Sigmoid colon (tissue), 3 donors: Measurements from ENCODE around the gene GARRE1.
"Not testable (repeated sequence)": the region's sequence is repeated elsewhere in the genome, so short reads cannot be mapped to it uniquely, and the experiment has no call there.

Source experiments
- CTCF ChIP-seq, 4 experiments: fragments of 450-650 bp in 3 of 4; fragments of 200-600 bp in 1 of 4; IDR thresholded peaks; one replicate each; pipeline ENCODE4 v1.5.1; 2016 to 2019; ENCODE audit warnings: antibody characterized with exemption in 4 of 4, mild to moderate bottlenecking in 3 of 4, moderate library complexity in 2 of 4
- POLR2A ChIP-seq, 2 donors: fragments of 450-650 bp; IDR thresholded peaks; one replicate each; pipeline ENCODE4 v1.6.1; 2016; ENCODE audit warnings: antibody characterized with exemption in 2 of 2, mild to moderate bottlenecking in 2 of 2, moderate library complexity in 2 of 2

GRCh38 chr19:34205324-34205723 lies 49.0 kb upstream of the GARRE1 start:
- not testable (repeated sequence) for TF ChIP-seq CTCF, POLR2A (IDR thresholded peaks at IDR 0.05)
